ENCODE data around the gene RPL37A. TPM values are rescaled to one million over a fixed set of nuclear protein-coding genes. Genes with fewer than 3 reads are reported as not detected.

The RPL37A gene
- total and polyA plus RNA-seq, 4 donors: 494 to 1,757 (median 1,250) TPM

DNA sequence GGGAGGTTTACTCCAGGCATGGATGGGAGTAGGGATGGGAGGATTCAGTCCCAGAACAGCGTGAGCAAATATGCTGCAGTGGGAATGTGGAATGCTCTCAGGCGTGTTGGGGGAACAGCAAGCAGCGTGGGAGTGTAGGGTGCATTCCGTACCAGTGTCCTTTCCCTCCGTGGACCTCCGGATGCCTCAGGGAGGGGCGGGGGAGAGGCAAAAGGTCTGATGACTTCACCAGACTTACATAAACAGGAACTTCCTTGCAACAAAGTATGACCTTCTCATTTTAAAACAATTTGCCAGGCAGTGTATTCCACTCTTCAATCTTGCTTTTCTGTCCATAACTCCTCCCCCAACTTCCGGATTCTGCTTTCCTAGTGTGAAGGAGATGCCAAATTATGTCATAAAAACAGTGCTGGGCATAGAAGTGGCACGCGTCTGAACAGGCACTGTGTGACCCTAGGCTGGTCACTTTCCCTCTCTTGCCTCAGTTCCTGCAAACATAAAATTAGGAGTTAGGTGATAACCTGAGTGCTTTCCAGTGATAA, 36.9 kb downstream of the RPL37A start:
- H3K4me1 ChIP-seq (ENCODE audit: control insufficient read depth in 4 of 4, insufficient read depth in 4 of 4, low read length in 3 of 4): peaks cover 5 to 31% (median 17%) of the 10 kb centered on the region in 4 donors
- H3K9ac ChIP-seq (ENCODE audit: low read depth in 1 of 2, low read length in 2 of 2): peak overlapping the region in 1 of 2 donors; percentile 34
- peak overlapping the region; percentile 36 to 46 for H3K27ac ChIP-seq (ENCODE audit: low read depth in 1 of 2, low read length in 2 of 2)

More for the DNA sequence above, 36.9 kb downstream of the RPL37A start:
- H3K9me3 ChIP-seq (ENCODE audit: control insufficient read depth in 4 of 4, low read length in 3 of 4): no peaks in the 10 kb centered on the region
- H3K4me3 ChIP-seq (ENCODE audit: low read depth in 1 of 3, low read length in 3 of 3): no peak overlapping the region
- DNase-seq (ENCODE audit: low spot score): no peak
- TF ChIP-seq, protein P1, sequence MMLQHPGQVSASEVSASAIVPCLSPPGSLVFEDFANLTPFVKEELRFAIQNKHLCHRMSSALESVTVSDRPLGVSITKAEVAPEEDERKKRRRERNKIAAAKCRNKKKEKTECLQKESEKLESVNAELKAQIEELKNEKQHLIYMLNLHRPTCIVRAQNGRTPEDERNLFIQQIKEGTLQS (IDR thresholded peaks at IDR 0.05): peak; percentile 15
- no peak for TF ChIP-seq GABPA (IDR thresholded peaks at IDR 0.05 in 1 of 2, conservative IDR thresholded peaks at IDR 0.05 in 1 of 2)
- no peak for TF ChIP-seq HNF4A (conservative IDR thresholded peaks at IDR 0.05)
- peak; percentile 81 for TF ChIP-seq NR2F2 (IDR thresholded peaks at IDR 0.05)
- no peak for TF ChIP-seq TAF1 (conservative IDR thresholded peaks at IDR 0.05)
- TF ChIP-seq RAD21 (IDR thresholded peaks at IDR 0.05): peak in 1 of 2 donors; percentile 32
- peak; percentile 35 to 63 for TF ChIP-seq RXRA (IDR thresholded peaks at IDR 0.05)
- TF ChIP-seq, protein P2, sequence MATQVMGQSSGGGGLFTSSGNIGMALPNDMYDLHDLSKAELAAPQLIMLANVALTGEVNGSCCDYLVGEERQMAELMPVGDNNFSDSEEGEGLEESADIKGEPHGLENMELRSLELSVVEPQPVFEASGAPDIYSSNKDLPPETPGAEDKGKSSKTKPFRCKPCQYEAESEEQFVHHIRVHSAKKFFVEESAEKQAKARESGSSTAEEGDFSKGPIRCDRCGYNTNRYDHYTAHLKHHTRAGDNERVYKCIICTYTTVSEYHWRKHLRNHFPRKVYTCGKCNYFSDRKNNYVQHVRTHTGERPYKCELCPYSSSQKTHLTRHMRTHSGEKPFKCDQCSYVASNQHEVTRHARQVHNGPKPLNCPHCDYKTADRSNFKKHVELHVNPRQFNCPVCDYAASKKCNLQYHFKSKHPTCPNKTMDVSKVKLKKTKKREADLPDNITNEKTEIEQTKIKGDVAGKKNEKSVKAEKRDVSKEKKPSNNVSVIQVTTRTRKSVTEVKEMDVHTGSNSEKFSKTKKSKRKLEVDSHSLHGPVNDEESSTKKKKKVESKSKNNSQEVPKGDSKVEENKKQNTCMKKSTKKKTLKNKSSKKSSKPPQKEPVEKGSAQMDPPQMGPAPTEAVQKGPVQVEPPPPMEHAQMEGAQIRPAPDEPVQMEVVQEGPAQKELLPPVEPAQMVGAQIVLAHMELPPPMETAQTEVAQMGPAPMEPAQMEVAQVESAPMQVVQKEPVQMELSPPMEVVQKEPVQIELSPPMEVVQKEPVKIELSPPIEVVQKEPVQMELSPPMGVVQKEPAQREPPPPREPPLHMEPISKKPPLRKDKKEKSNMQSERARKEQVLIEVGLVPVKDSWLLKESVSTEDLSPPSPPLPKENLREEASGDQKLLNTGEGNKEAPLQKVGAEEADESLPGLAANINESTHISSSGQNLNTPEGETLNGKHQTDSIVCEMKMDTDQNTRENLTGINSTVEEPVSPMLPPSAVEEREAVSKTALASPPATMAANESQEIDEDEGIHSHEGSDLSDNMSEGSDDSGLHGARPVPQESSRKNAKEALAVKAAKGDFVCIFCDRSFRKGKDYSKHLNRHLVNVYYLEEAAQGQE (IDR thresholded peaks at IDR 0.05): no peak
- TF ChIP-seq, protein P3, sequence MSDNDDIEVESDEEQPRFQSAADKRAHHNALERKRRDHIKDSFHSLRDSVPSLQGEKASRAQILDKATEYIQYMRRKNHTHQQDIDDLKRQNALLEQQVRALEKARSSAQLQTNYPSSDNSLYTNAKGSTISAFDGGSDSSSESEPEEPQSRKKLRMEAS (IDR thresholded peaks at IDR 0.05): peak; percentile 15
- TF ChIP-seq EGR1 (IDR thresholded peaks at IDR 0.05; ENCODE audit: low read depth in 2 of 2): no peak
- TF ChIP-seq FOXA1 (IDR thresholded peaks at IDR 0.05): no peak
- TF ChIP-seq, protein P4, sequence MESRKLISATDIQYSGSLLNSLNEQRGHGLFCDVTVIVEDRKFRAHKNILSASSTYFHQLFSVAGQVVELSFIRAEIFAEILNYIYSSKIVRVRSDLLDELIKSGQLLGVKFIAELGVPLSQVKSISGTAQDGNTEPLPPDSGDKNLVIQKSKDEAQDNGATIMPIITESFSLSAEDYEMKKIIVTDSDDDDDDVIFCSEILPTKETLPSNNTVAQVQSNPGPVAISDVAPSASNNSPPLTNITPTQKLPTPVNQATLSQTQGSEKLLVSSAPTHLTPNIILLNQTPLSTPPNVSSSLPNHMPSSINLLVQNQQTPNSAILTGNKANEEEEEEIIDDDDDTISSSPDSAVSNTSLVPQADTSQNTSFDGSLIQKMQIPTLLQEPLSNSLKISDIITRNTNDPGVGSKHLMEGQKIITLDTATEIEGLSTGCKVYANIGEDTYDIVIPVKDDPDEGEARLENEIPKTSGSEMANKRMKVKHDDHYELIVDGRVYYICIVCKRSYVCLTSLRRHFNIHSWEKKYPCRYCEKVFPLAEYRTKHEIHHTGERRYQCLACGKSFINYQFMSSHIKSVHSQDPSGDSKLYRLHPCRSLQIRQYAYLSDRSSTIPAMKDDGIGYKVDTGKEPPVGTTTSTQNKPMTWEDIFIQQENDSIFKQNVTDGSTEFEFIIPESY (IDR thresholded peaks at IDR 0.05): no peak
- TF ChIP-seq FOXA2 (IDR thresholded peaks at IDR 0.05): no peak
- TF ChIP-seq, protein P5, sequence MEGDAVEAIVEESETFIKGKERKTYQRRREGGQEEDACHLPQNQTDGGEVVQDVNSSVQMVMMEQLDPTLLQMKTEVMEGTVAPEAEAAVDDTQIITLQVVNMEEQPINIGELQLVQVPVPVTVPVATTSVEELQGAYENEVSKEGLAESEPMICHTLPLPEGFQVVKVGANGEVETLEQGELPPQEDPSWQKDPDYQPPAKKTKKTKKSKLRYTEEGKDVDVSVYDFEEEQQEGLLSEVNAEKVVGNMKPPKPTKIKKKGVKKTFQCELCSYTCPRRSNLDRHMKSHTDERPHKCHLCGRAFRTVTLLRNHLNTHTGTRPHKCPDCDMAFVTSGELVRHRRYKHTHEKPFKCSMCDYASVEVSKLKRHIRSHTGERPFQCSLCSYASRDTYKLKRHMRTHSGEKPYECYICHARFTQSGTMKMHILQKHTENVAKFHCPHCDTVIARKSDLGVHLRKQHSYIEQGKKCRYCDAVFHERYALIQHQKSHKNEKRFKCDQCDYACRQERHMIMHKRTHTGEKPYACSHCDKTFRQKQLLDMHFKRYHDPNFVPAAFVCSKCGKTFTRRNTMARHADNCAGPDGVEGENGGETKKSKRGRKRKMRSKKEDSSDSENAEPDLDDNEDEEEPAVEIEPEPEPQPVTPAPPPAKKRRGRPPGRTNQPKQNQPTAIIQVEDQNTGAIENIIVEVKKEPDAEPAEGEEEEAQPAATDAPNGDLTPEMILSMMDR (IDR thresholded peaks at IDR 0.05; ENCODE audit: low read depth, low read length, missing input control): no peak
- TF ChIP-seq HNF4G (IDR thresholded peaks at IDR 0.05): no peak
- peak; percentile 69 for TF ChIP-seq SP1 (IDR thresholded peaks at IDR 0.05)
- no peak for TF ChIP-seq YY1 (IDR thresholded peaks at IDR 0.05)
- TF ChIP-seq JUND (IDR thresholded peaks at IDR 0.05): peak in 1 of 2 donors; percentile 28
- 45% methylated on average over 10 of the region's 10 CpGs for whole genome bisulfite sequencing
- no peaks in the 10 kb centered on the region for H3K27me3 ChIP-seq (ENCODE audit: control insufficient read depth in 4 of 4, insufficient read depth in 4 of 4, low read length in 3 of 4)
- H3K36me3 ChIP-seq (ENCODE audit: control insufficient read depth in 4 of 4, insufficient read depth in 3 of 4, low read depth in 1 of 4, low read length in 3 of 4): no peaks in the 10 kb centered on the region

All from liver (tissue), 9 donors.